PFSK-1 (cell line): ENCODE data around the gene RGS17.

Source experiments
- FOXP2 ChIP-seq: optimal IDR thresholded peaks from 2 replicates; pipeline ENCODE3; 2011; ENCODE audit warnings: borderline replicate concordance, control low read depth, inconsistent platforms; ENCODE audit not compliant: insufficient read depth; ENCODE audit errors: extremely low read length, extremely low read depth
- POLR2AphosphoS5 ChIP-seq: IDR thresholded peaks from 2 replicates; pipeline ENCODE4 v1.6.1; 2012; ENCODE audit warnings: low read depth, mild to moderate bottlenecking, control low read depth, low read length, moderate library complexity
- SIN3A ChIP-seq: IDR thresholded peaks from 2 replicates; pipeline ENCODE4 v1.6.1; 2012; ENCODE audit warnings: mild to moderate bottlenecking, low read length, moderate library complexity, borderline replicate concordance; ENCODE audit not compliant: insufficient read depth
- TAF1 ChIP-seq: IDR thresholded peaks from 2 replicates; pipeline ENCODE4 v1.6.1; 2012; ENCODE audit warnings: low read length, control low read depth, borderline replicate concordance; ENCODE audit not compliant: insufficient read depth
- TF ChIP-seq, protein P1 (sequence below), 2 experiments: IDR thresholded peaks; 2 replicates each; pipeline versions ENCODE4 v1.6.1 to v1.8.0; 2011 to 2012; ENCODE audit warnings: low read depth in 2 of 2, low read length in 2 of 2, control low read depth in 1 of 2, inconsistent platforms in 1 of 2, mild to moderate bottlenecking in 1 of 2, moderate library complexity in 1 of 2; ENCODE audit not compliant: insufficient read depth in 1 of 2

RGS17 gene

DNA sequence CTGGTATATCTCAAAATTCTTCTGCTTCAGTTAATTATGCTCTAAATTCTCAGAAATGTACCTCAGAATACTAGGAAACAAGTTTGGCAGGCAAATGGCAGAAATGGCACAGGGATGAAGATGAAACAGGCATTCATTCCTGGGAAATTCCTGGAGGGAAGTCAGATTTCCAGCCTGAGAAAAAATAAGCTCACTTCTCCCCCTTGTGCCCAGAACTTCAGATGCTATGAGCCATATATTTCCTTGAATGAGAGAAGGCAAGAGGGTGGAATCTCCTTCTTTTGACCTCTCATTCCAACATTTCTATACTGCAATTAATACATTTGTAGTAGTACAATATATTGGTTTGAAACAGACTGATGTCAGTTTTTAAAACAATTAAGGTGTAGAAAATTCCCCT lies 22.8 kb downstream of the RGS17 start:
- no peak for TF ChIP-seq TAF1
- TF ChIP-seq SIN3A: no peak
- no peak for TF ChIP-seq FOXP2
- no peak for TF ChIP-seq POLR2AphosphoS5
- TF ChIP-seq, protein P1, sequence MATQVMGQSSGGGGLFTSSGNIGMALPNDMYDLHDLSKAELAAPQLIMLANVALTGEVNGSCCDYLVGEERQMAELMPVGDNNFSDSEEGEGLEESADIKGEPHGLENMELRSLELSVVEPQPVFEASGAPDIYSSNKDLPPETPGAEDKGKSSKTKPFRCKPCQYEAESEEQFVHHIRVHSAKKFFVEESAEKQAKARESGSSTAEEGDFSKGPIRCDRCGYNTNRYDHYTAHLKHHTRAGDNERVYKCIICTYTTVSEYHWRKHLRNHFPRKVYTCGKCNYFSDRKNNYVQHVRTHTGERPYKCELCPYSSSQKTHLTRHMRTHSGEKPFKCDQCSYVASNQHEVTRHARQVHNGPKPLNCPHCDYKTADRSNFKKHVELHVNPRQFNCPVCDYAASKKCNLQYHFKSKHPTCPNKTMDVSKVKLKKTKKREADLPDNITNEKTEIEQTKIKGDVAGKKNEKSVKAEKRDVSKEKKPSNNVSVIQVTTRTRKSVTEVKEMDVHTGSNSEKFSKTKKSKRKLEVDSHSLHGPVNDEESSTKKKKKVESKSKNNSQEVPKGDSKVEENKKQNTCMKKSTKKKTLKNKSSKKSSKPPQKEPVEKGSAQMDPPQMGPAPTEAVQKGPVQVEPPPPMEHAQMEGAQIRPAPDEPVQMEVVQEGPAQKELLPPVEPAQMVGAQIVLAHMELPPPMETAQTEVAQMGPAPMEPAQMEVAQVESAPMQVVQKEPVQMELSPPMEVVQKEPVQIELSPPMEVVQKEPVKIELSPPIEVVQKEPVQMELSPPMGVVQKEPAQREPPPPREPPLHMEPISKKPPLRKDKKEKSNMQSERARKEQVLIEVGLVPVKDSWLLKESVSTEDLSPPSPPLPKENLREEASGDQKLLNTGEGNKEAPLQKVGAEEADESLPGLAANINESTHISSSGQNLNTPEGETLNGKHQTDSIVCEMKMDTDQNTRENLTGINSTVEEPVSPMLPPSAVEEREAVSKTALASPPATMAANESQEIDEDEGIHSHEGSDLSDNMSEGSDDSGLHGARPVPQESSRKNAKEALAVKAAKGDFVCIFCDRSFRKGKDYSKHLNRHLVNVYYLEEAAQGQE (IDR thresholded peaks at IDR 0.05; ENCODE audit: insufficient read depth in 1 of 2, low read depth in 2 of 2, low read length in 2 of 2): no peak

DNA sequence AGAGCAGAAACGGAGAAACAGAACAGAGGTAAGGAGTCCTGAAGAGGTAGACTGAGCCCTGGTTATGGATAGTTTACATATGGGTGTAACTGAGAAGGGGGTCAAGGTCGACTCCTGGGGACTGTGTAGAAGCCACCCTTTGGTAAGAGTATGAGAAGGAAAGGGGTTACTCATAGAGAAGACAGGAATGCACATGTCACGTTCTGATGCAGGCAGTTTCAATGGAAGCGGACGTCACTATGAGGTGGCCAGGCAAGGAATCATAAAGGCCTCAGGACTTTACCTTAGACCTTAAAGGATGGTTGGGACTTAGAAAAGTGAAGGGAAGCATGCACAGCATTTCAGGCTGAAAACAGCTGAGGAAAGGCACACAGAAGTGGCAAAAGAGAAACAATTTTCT lies 25.1 kb downstream of the RGS17 start:
- TF ChIP-seq, protein P1 (IDR thresholded peaks at IDR 0.05; ENCODE audit: insufficient read depth in 1 of 2, low read depth in 2 of 2, low read length in 2 of 2): no peak
- TF ChIP-seq TAF1: no peak
- TF ChIP-seq FOXP2: no peak
- no peak for TF ChIP-seq POLR2AphosphoS5
- TF ChIP-seq SIN3A: no peak

DNA sequence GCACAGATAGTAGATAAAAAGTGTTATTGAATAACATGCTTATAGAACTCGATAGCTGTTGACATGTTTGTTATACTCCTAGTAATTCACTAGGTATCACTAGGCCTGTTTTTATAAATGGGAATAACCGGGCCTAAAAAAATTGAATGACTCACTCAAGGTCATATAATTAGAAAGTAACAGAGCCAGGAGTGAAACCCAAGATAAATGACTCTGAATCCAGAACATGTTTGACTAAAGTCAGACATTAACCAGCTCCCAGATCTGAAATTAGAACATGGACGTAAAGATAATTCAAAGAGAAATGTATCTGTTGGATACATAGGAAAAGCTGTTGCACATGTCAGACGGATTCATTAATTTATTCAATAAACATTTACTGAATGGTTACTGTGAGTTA lies 26.9 kb downstream of the RGS17 start:
- TF ChIP-seq POLR2AphosphoS5 (no peak), FOXP2 (no peak), SIN3A (no peak), TAF1 (no peak)
- TF ChIP-seq, protein P1 (IDR thresholded peaks at IDR 0.05; ENCODE audit: insufficient read depth in 1 of 2, low read depth in 2 of 2, low read length in 2 of 2): no peak

DNA sequence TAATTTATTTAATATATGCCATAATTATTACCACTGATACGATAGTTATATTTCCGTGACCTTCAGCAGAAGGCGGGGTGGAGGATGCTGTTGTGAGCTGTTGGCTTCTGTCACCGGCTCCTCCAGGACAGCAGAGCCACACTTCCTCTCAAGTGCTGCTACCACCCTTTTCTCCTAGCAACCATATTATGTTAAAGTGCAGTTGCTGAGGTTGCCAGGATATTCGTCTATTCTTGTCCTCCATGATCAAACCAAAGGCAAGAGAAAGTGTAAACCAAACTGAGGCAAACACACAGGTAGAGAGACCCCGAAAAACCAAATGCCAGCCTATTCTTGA lies 27.8 kb downstream of the RGS17 start:
- TF ChIP-seq FOXP2 (no peak), POLR2AphosphoS5 (no peak), TAF1 (no peak), SIN3A (no peak)
- TF ChIP-seq, protein P1 (IDR thresholded peaks at IDR 0.05; ENCODE audit: insufficient read depth in 1 of 2, low read depth in 2 of 2, low read length in 2 of 2): no peak

DNA sequence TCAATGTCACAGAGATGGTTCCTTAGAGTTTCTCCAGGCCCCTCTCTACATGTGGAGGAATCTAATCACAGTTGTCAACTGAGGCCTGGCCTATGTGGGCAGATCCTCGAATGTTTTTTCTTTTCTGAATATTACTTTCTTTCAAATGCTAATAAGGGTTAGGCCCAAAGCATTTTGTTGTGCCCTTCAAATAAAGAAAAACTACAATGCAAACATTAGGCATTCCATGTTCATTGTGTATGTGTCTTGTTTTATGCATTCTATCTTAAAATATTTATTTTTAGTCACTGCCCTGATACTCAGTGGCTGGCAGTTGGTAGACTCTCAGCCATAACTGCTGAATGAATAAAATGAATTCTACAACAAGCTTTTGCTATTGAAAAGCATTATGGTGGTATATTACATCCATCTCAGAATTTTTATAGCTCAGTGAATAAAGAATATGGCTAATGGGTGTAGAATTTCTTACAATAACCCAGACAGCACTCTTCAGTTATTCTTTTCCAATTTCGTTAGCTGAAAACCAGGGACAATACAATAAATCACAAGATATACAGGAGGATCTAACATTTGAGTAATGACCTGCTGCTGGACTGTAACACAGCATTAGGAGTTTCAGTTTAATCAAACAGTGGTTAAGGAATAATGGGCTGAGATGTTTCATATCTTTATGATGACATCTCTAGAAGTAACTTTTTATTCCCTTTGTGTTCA lies 28.3 kb downstream of the RGS17 start:
- no peak for TF ChIP-seq POLR2AphosphoS5
- TF ChIP-seq SIN3A: no peak
- no peak for TF ChIP-seq TAF1
- no peak for TF ChIP-seq FOXP2
- TF ChIP-seq, protein P1 (IDR thresholded peaks at IDR 0.05; ENCODE audit: insufficient read depth in 1 of 2, low read depth in 2 of 2, low read length in 2 of 2): no peak
